HepG2 (cell line): ENCODE results near the gene MIX23. TPM values are rescaled to one million over a fixed set of nuclear protein-coding genes. Genes with fewer than 3 reads are reported as not detected.

ENCODE experiments used
- FOSL1 ChIP-seq: sonication (generic); formaldehyde crosslinking; IDR thresholded peaks from 2 replicates; pipeline ENCODE4 v1.9.0; 2021; ENCODE audit warnings: missing genetic modification reagents, borderline replicate concordance
- FOXA1 ChIP-seq, 2 experiments: fragments of 450-650 bp in 1 of 2; sonication (generic) in 1 of 2; formaldehyde crosslinking in 1 of 2; IDR thresholded peaks; 2 replicates each; pipeline versions ENCODE4 v1.4.0 to v1.6.1; 2016 to 2020; ENCODE audit warnings: missing genetic modification reagents in 1 of 2
- GATA4 ChIP-seq: sonication (generic); IDR thresholded peaks from 2 replicates; pipeline ENCODE4 v1.6.1; 2016; ENCODE audit warnings: antibody characterized with exemption, low read depth, borderline replicate concordance
- GZF1 ChIP-seq: sonication (generic); formaldehyde crosslinking; IDR thresholded peaks from 2 replicates; pipeline ENCODE4 v1.5.1; 2020; ENCODE audit warnings: mild to moderate bottlenecking, missing genetic modification reagents
- MYPOP ChIP-seq: sonication (generic); formaldehyde crosslinking; IDR thresholded peaks from 2 replicates; pipeline ENCODE4 v1.8.1; 2023; ENCODE audit warnings: mild to moderate bottlenecking, moderate library complexity, missing genetic modification reagents
- NFKBIZ ChIP-seq: IDR thresholded peaks from 2 replicates; pipeline ENCODE4 v1.6.1; 2018; ENCODE audit warnings: missing genetic modification reagents, missing compliant biosample characterization
- YEATS4 ChIP-seq: sonication (generic); formaldehyde crosslinking; IDR thresholded peaks from 2 replicates; pipeline ENCODE4 v1.4.0; 2020; ENCODE audit warnings: missing genetic modification reagents, borderline replicate concordance
- ZNF362 ChIP-seq: sonication (generic); formaldehyde crosslinking; IDR thresholded peaks from 2 replicates; pipeline ENCODE4 v1.4.0; 2020; ENCODE audit warnings: missing genetic modification reagents, mild to moderate bottlenecking, borderline replicate concordance
- ZNF414 ChIP-seq: sonication (generic); formaldehyde crosslinking; IDR thresholded peaks from 2 replicates; pipeline ENCODE4 v1.5.0; 2020; ENCODE audit warnings: missing genetic modification reagents
- ZNF460 ChIP-seq: sonication (generic); formaldehyde crosslinking; IDR thresholded peaks from 2 replicates; pipeline ENCODE4 v1.5.1; 2020; ENCODE audit warnings: missing genetic modification reagents, mild to moderate bottlenecking, borderline replicate concordance
- ZNF557 ChIP-seq: sonication (generic); formaldehyde crosslinking; IDR thresholded peaks from 2 replicates; pipeline ENCODE4 v1.4.0; 2020; ENCODE audit warnings: missing genetic modification reagents
- ZNF607 ChIP-seq: sonication (generic); formaldehyde crosslinking; IDR thresholded peaks from 2 replicates; pipeline ENCODE4 v1.5.1; 2020; ENCODE audit warnings: missing genetic modification reagents, mild to moderate bottlenecking, borderline replicate concordance
- polyA plus RNA-seq, 8 experiments: library from polyadenylated mRNA; depleted of rRNA in 3 of 8; stranded (reverse) in 7 of 8; unstranded in 1 of 8; fragments of >200 nt; fragmentation: Illumina TruSeq in 4 of 8; extraction: Trizol in 4 of 8; gene quantifications; 2 replicates each; pipeline versions ENCODE4 v1.2.1 to v1.2.3, GENCODE V29; 2011 to 2016; ENCODE audit warnings: low read depth in 4 of 8, missing spikeins in 1 of 8, mixed read lengths in 1 of 8; ENCODE audit not compliant: insufficient read depth in 1 of 8
- total RNA-seq, 5 experiments: library from RNA; depleted of rRNA; stranded (reverse); fragments of >200 nt; fragmentation: Illumina TruSeq; extraction: Trizol; gene quantifications; 2 replicates each; pipeline ENCODE4 v1.2.3, GENCODE V29; 2016; ENCODE audit warnings: low read depth in 1 of 5
- TF ChIP-seq, protein P1 (sequence below): sonication (generic); formaldehyde crosslinking; IDR thresholded peaks from 2 replicates; pipeline ENCODE4 v1.5.1; 2020; ENCODE audit warnings: mild to moderate bottlenecking, missing genetic modification reagents, borderline replicate concordance

The MIX23 gene
- total and polyA plus RNA-seq, 2 of the 13 experiments (the other 11 are each of a cell fraction or from before 2014, with no cell fraction given) = 20.0 to 152 TPM

DNA sequence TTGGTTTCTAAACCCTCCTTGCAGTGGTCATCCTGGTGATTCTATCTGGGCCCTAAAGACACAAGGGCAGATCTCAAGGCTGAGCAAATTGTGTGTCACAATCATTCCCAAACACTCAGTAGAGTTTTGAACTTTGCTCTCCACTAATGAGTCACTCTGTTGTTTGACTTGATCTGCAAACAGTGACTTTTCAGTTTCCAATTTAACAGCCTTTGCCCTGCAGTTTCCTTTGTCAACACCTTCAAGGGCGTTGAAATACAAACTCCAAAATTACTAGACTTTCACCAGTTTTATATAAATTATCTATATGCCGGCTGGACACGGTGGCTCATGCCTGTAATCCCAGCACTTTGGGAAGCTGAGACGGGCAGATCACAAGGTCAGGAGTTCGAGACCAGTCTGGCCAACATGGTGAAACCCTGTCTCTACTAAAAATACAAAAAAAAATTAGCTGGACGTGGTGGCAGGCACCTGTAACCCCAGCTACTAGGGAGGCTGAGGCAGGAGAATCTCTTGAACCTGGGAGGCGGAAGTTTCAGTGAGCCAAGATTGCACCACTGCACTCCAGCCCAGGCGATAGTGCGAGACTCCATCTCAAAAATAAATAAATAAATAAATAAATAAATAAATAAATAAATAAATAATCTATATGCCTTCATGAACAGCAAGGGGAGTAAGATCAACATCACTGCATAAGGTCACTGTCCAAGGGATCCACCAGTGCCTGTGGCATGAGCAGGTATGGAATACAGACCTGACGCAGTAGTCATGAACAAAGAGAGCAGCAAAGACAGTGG, 17.3 kb downstream of the MIX23 start (continued):
- TF ChIP-seq MYPOP (CRISPR knock-in tag) = peak; percentile 61; the same call in 1 of the 2 replicates
- TF ChIP-seq, protein P1, sequence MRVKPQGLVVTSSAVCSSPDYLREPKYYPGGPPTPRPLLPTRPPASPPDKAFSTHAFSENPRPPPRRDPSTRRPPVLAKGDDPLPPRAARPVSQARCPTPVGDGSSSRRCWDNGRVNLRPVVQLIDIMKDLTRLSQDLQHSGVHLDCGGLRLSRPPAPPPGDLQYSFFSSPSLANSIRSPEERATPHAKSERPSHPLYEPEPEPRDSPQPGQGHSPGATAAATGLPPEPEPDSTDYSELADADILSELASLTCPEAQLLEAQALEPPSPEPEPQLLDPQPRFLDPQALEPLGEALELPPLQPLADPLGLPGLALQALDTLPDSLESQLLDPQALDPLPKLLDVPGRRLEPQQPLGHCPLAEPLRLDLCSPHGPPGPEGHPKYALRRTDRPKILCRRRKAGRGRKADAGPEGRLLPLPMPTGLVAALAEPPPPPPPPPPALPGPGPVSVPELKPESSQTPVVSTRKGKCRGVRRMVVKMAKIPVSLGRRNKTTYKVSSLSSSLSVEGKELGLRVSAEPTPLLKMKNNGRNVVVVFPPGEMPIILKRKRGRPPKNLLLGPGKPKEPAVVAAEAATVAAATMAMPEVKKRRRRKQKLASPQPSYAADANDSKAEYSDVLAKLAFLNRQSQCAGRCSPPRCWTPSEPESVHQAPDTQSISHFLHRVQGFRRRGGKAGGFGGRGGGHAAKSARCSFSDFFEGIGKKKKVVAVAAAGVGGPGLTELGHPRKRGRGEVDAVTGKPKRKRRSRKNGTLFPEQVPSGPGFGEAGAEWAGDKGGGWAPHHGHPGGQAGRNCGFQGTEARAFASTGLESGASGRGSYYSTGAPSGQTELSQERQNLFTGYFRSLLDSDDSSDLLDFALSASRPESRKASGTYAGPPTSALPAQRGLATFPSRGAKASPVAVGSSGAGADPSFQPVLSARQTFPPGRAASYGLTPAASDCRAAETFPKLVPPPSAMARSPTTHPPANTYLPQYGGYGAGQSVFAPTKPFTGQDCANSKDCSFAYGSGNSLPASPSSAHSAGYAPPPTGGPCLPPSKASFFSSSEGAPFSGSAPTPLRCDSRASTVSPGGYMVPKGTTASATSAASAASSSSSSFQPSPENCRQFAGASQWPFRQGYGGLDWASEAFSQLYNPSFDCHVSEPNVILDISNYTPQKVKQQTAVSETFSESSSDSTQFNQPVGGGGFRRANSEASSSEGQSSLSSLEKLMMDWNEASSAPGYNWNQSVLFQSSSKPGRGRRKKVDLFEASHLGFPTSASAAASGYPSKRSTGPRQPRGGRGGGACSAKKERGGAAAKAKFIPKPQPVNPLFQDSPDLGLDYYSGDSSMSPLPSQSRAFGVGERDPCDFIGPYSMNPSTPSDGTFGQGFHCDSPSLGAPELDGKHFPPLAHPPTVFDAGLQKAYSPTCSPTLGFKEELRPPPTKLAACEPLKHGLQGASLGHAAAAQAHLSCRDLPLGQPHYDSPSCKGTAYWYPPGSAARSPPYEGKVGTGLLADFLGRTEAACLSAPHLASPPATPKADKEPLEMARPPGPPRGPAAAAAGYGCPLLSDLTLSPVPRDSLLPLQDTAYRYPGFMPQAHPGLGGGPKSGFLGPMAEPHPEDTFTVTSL (CRISPR knock-in tag) = peak; percentile 99
- TF ChIP-seq FOXA1 (IDR thresholded peaks at IDR 0.05) = peak; percentile 85
- peak; percentile 95 for TF ChIP-seq FOXA1 (CRISPR knock-in tag; IDR thresholded peaks at IDR 0.05)
- TF ChIP-seq YEATS4 (CRISPR knock-in tag) = 0 out of 2 replicates have a peak, but pooled peaks have one; percentile 40
- 0 out of 2 replicates have a peak, but pooled peaks have one; percentile 34 for TF ChIP-seq ZNF607 (CRISPR knock-in tag)
- TF ChIP-seq ZNF414 (CRISPR knock-in tag) = peak; percentile 81; the same call in 1 of the 2 replicates
- peak; percentile 58; the same call in 1 of the 2 replicates for TF ChIP-seq ZNF362 (CRISPR knock-in tag)
- 0 out of 2 replicates have a peak, but pooled peaks have one; percentile 79 for TF ChIP-seq NFKBIZ (CRISPR knock-in tag)
- 0 out of 2 replicates have a peak, but pooled peaks have one; percentile 33 for TF ChIP-seq GZF1 (CRISPR knock-in tag)
- peak; percentile 41; the same call in 1 of the 2 replicates for TF ChIP-seq ZNF460 (CRISPR knock-in tag)
- TF ChIP-seq GATA4 = peak; percentile 69; the same call in 1 of the 2 replicates
- peak; percentile 99 for TF ChIP-seq FOSL1
- 0 out of 2 replicates have a peak, but pooled peaks have one; percentile 86 for TF ChIP-seq ZNF557 (CRISPR knock-in tag)
